Endothelial cell of umbilical vein (primary cell): ENCODE results near the gene CACNA2D1. TPM values are rescaled to one million over a fixed set of nuclear protein-coding genes. Genes with fewer than 3 reads are reported as not detected.

Experiments
- BruUV-seq: library from RNA; stranded (reverse); fragments of 400-500 nt; replicated peaks from 2 replicates; lab custom pipeline; 2021; lab: Mats Ljungman, UMichigan
- CTCF ChIA-PET: fragments of 300-600, 350-600 bp; sonication (Branson Sonifier 250); formaldehyde crosslinking; loops from one replicate; lab custom pipeline; 2021; ENCODE audit warnings: antibody characterized with exemption, inconsistent platforms; lab: Charles Lee
- POLR2A ChIA-PET: fragments of 300-600, 350-600 bp; sonication (Branson Sonifier 250); formaldehyde crosslinking; loops from one replicate; lab custom pipeline; 2021; ENCODE audit warnings: antibody characterized with exemption, inconsistent platforms; lab: Charles Lee
- DNase-seq: peaks from one replicate; pipeline ENCODE4 v3.0.0-alpha.2; 2011; ENCODE audit warnings: low read depth, low spot score
- FAIRE-seq: peaks from 2 replicates; lab custom pipeline; 2011; peaks lifted over from hg19 to GRCh38; lab: Jason Lieb, UNC
- H2AFZ ChIP-seq: 2 replicates; pipeline ENCODE4 v1.6.0; 2012; ENCODE audit warnings: low read depth, low read length, control low read depth, inconsistent platforms
- H3K27ac ChIP-seq: 2 replicates; pipeline ENCODE4 v1.5.1; 2011; ENCODE audit warnings: low read depth, mild to moderate bottlenecking, control low read depth, low read length, moderate library complexity; ENCODE audit not compliant: insufficient read depth
- H3K27me3 ChIP-seq, 2 experiments: 2 replicates each; pipeline versions ENCODE4 v1.6.0 to v1.6.1; 2011; ENCODE audit warnings: low read length in 2 of 2, mixed read lengths in 1 of 2; ENCODE audit not compliant: control insufficient read depth in 2 of 2, insufficient read depth in 2 of 2
- H3K36me3 ChIP-seq, 2 experiments: 2 replicates in 1 of 2; 3 replicates in 1 of 2; pipeline ENCODE4 v1.5.1; 2011; ENCODE audit warnings: low read length in 2 of 2, mild to moderate bottlenecking in 1 of 2, moderate library complexity in 1 of 2; ENCODE audit not compliant: control insufficient read depth in 2 of 2, insufficient read depth in 2 of 2; ENCODE audit errors: extremely low read depth in 1 of 2
- H3K4me1 ChIP-seq: 3 replicates; pipeline ENCODE4 v1.5.1; 2011; ENCODE audit warnings: mild to moderate bottlenecking, low read length; ENCODE audit not compliant: control insufficient read depth, insufficient read depth; ENCODE audit errors: extremely low read depth
- H3K4me2 ChIP-seq: 2 replicates; pipeline ENCODE4 v1.6.1; 2011; ENCODE audit warnings: low read length, control low read depth, mixed read lengths; ENCODE audit not compliant: insufficient read depth
- H3K4me3 ChIP-seq, 3 experiments: fragments of 200-600 bp in 1 of 3; sonication (generic), shearing (Covaris generic) in 1 of 3; replicated peaks in 1 of 3; 2 replicates each; pipeline ENCODE4 v1.5.1; 2011 to 2016; ENCODE audit warnings: control low read depth in 3 of 3, low read length in 3 of 3, mild to moderate bottlenecking in 2 of 3, inconsistent platforms in 1 of 3, low read depth in 1 of 3, moderate library complexity in 1 of 3; ENCODE audit not compliant: insufficient read depth in 1 of 3
- H3K79me2 ChIP-seq: 2 replicates; pipeline ENCODE4 v1.6.0; 2012; ENCODE audit warnings: low read length, inconsistent platforms; ENCODE audit not compliant: control insufficient read depth, insufficient read depth
- H3K9ac ChIP-seq: replicated peaks from 2 replicates; pipeline ENCODE3; 2011; ENCODE audit warnings: low read length, control low read depth; ENCODE audit not compliant: insufficient read depth; ENCODE audit errors: extremely low read depth
- H3K9me1 ChIP-seq: replicated peaks from 3 replicates; pipeline ENCODE4 v1.6.0; 2011; ENCODE audit warnings: mild to moderate bottlenecking, low read length; ENCODE audit not compliant: control insufficient read depth, insufficient read depth; ENCODE audit errors: extremely low read depth
- H3K9me3 ChIP-seq: replicated peaks from 2 replicates; pipeline ENCODE4 v1.5.1; 2012; ENCODE audit warnings: low read length, inconsistent platforms; ENCODE audit not compliant: control insufficient read depth, insufficient read depth
- H4K20me1 ChIP-seq: replicated peaks from 2 replicates; pipeline ENCODE3; 2011; ENCODE audit warnings: mild to moderate bottlenecking, low read length; ENCODE audit not compliant: control insufficient read depth, insufficient read depth; ENCODE audit errors: extremely low read depth
- CTCF ChIP-seq, 2 donors: IDR thresholded peaks; 1 replicate in 1 of 2; 2 replicates in 1 of 2; pipeline ENCODE4 v1.5.1; 2011; ENCODE audit warnings: low read length in 2 of 2, mild to moderate bottlenecking in 2 of 2, moderate library complexity in 2 of 2, control low read depth in 1 of 2, inconsistent platforms in 1 of 2, low read depth in 1 of 2; ENCODE audit not compliant: insufficient read depth in 1 of 2; ENCODE audit errors: extremely low read depth in 1 of 2
- EZH2 ChIP-seq: IDR thresholded peaks from 2 replicates; pipeline ENCODE4 v1.6.1; 2012; ENCODE audit warnings: borderline replicate concordance, low read depth, mild to moderate bottlenecking, moderate library complexity, low read length, inconsistent platforms; ENCODE audit not compliant: severe bottlenecking
- FOS ChIP-seq: IDR thresholded peaks from 2 replicates; pipeline ENCODE4 v1.6.1; 2011; ENCODE audit warnings: mild to moderate bottlenecking, low read length, moderate library complexity, borderline replicate concordance; ENCODE audit not compliant: insufficient read depth
- GATA2 ChIP-seq: IDR thresholded peaks from 2 replicates; pipeline ENCODE4 v1.7.0; 2011; ENCODE audit warnings: low read depth, mild to moderate bottlenecking, moderate library complexity, mixed read lengths, low read length; ENCODE audit not compliant: insufficient read length, insufficient read depth
- JUN ChIP-seq: IDR thresholded peaks from 2 replicates; pipeline ENCODE4 v1.6.1; 2011; ENCODE audit warnings: borderline replicate concordance, low read depth; ENCODE audit not compliant: insufficient read length, insufficient read depth
- MAX ChIP-seq: IDR thresholded peaks from 2 replicates; pipeline ENCODE4 v1.6.1; 2011; ENCODE audit not compliant: insufficient read depth, insufficient read length
- MYC ChIP-seq: IDR thresholded peaks from one replicate; pipeline ENCODE4 v1.6.1; 2011; ENCODE audit warnings: mild to moderate bottlenecking, low read depth, low read length
- POLR2A ChIP-seq: IDR thresholded peaks from 2 replicates; pipeline ENCODE4 v1.6.1; 2012; ENCODE audit warnings: low read depth, mild to moderate bottlenecking, control low read depth, low read length
- POLR2AphosphoS5 ChIP-seq: IDR thresholded peaks from 2 replicates; pipeline ENCODE4 v1.6.1; 2012; ENCODE audit warnings: low read depth, mild to moderate bottlenecking, control low read depth, low read length, moderate library complexity; ENCODE audit not compliant: insufficient read depth
- dilution Hi-C: fragments of 300-500 bp; cut with MboI; formaldehyde crosslinking; loops from one replicate; pipeline ENCODE4 v1.15.0; 2019; ENCODE audit warnings: low sequenced_read_pairs; ENCODE audit not compliant: extremely low pct_ligation_motif_present
- intact Hi-C: fragments of 100-400 bp; cut with micrococcal nuclease; formaldehyde crosslinking; loops from one replicate; pipeline ENCODE4 v1.10.0; 2022
- polyA plus RNA-seq, 4 experiments: library from polyadenylated mRNA; depleted of rRNA in 3 of 4; stranded (reverse) in 3 of 4; unstranded in 1 of 4; fragments of >200 nt; gene quantifications; 2 replicates each; pipeline versions ENCODE4 v1.2.1 to v1.2.3, GENCODE V29; 2011 to 2012; ENCODE audit warnings: missing spikeins in 1 of 4
- total RNA-seq: library from RNA; stranded (reverse); gene quantifications from 2 replicates; pipeline ENCODE4 v1.2.3, GENCODE V29; 2021

Gene CACNA2D1
- total and polyA plus RNA-seq, 2 donors (not counting 3 experiments of a cell fraction or from before 2014, with no cell fraction given): 4.1 to 38.6 TPM

GRCh38 chr7:82443036-82443546 lies 486 bp downstream of the CACNA2D1 start:
- Histone ChIP-seq H4K20me1 (no peaks in the 10 kb centered on the region), H3K4me1 (peaks cover 19% of the 10 kb centered on the region), H3K9ac (peak overlapping the region; percentile 94), H3K27ac (peak overlapping the region; percentile 80), H3K27me3 (no peaks in the 10 kb centered on the region), H3K4me2 (peak overlapping the region; percentile 40), H3K79me2 (peaks cover 8% of the 10 kb centered on the region), H3K9me1 (no peaks in the 10 kb centered on the region), H2AFZ (peak overlapping the region; percentile 95), H3K36me3 (no peaks in the 10 kb centered on the region), H3K9me3 (no peaks in the 10 kb centered on the region), H3K4me3 (peak overlapping the region; percentile 56 to 91 (median 59))
- TF ChIP-seq MAX (no peak), EZH2 (no peak), FOS (no peak), JUN (no peak), GATA2 (no peak), POLR2AphosphoS5 (no peak), POLR2A (no peak), CTCF (IDR thresholded peaks at IDR 0.05; ENCODE audit: extremely low read depth in 1 of 2, insufficient read depth in 1 of 2, low read depth in 1 of 2, low read length in 2 of 2) (no peak), MYC (no peak)
- POLR2A ChIA-PET: no interaction called here
- DNase-seq (peak; percentile 67), FAIRE-seq (peak; percentile 47)
- BruUV-seq: no TSS peak
- dilution Hi-C loops: no loop called here
- intact Hi-C loops: loop anchor here (1.0 to 2.0 kb wide), 4 partner anchors 129 to 406 kb away; no protein-coding TSS in a partner anchor
- CTCF ChIA-PET: interaction anchor here (1.4 to 1.7 kb wide), 2 partner anchors 33 to 209 kb away, joined by 3 to 6 read pairs; no protein-coding TSS in a partner anchor
